LNCaP clone FGC (cell line): Measurements from ENCODE around the gene WDR7.

Source experiments
- DNase-seq: peaks from one replicate; pipeline ENCODE4 v3.0.0-alpha.2; 2011; ENCODE audit warnings: low read depth
- H3K4me3 ChIP-seq: 2 replicates; pipeline ENCODE4 v1.5.1; 2011; ENCODE audit warnings: mild to moderate bottlenecking, low read depth, low read length, control low read depth
- CTCF ChIP-seq: IDR thresholded peaks from 2 replicates; pipeline ENCODE4 v1.5.1; 2012; ENCODE audit warnings: mild to moderate bottlenecking; ENCODE audit not compliant: control insufficient read depth, insufficient read depth; ENCODE audit errors: extremely low read depth

WDR7 gene

GRCh38 chr18:57023275-57023882 is 372.2 kb downstream of the WDR7 start:
- H3K4me3 ChIP-seq: no peak overlapping the region
- no peak for TF ChIP-seq CTCF
- DNase-seq: no peak

GRCh38 chr18:57025540-57025939 is 374.4 kb downstream of the WDR7 start:
- DNase-seq: no peak
- TF ChIP-seq CTCF: no peak
- H3K4me3 ChIP-seq: no peak overlapping the region

GRCh38 chr18:57026316-57026715 is 375.2 kb downstream of the WDR7 start:
- H3K4me3 ChIP-seq: no peak overlapping the region
- no peak for DNase-seq
- no peak for TF ChIP-seq CTCF

- H3K4me3 ChIP-seq: no peak overlapping the region
- no peak for TF ChIP-seq CTCF
- DNase-seq: no peak
These were observed 376.1 kb downstream of the WDR7 start for GRCh38 chr18:57027190-57027708.

GRCh38 chr18:57029761-57030160 is 378.6 kb downstream of the WDR7 start:
- no peak for DNase-seq
- H3K4me3 ChIP-seq: no peak overlapping the region
- TF ChIP-seq CTCF: peak; percentile 56

GRCh38 chr18:57030417-57030816 is 379.3 kb downstream of the WDR7 start:
- no peak overlapping the region for H3K4me3 ChIP-seq
- no peak for DNase-seq
- TF ChIP-seq CTCF: no peak

GRCh38 chr18:57035590-57035989 is 384.4 kb downstream of the WDR7 start:
- TF ChIP-seq CTCF: no peak
- no peak for DNase-seq
- H3K4me3 ChIP-seq: no peak overlapping the region
